Measurements from ENCODE around the gene HTT.

GRCh38 chr4:3114377-3114776 is 39.9 kb downstream of the HTT start:
- no peak for TF ChIP-seq CTCF (IDR thresholded peaks at IDR 0.05; ENCODE audit: insufficient read depth, low read depth, low read length)
- TF ChIP-seq EZH2 (IDR thresholded peaks at IDR 0.05; ENCODE audit: insufficient read depth, low read length) = no peak

Data from astrocyte (in vitro differentiated cells and primary cell).